Muscle of back (tissue), 11 donors: Measurements from ENCODE around the gene MYBPC2. TPM values are rescaled to one million over a fixed set of nuclear protein-coding genes. Genes with fewer than 3 reads are reported as not detected.

Experiments used
- DNase-seq, 3 donors: peaks; one replicate each; pipeline versions ENCODE4 v3.0.0 to v3.0.0-alpha.2; 2013
- polyA plus RNA-seq, 10 donors: library from polyadenylated mRNA; unstranded; fragments of 120-200 nt; gene quantifications; one replicate each; pipeline ENCODE4 v1.2.1, GENCODE V29; 2013; ENCODE audit not compliant: insufficient read length in 10 of 10

Gene MYBPC2
- polyA plus RNA-seq, 10 donors: 25.1 to 132 (median 42.4) TPM

DNA sequence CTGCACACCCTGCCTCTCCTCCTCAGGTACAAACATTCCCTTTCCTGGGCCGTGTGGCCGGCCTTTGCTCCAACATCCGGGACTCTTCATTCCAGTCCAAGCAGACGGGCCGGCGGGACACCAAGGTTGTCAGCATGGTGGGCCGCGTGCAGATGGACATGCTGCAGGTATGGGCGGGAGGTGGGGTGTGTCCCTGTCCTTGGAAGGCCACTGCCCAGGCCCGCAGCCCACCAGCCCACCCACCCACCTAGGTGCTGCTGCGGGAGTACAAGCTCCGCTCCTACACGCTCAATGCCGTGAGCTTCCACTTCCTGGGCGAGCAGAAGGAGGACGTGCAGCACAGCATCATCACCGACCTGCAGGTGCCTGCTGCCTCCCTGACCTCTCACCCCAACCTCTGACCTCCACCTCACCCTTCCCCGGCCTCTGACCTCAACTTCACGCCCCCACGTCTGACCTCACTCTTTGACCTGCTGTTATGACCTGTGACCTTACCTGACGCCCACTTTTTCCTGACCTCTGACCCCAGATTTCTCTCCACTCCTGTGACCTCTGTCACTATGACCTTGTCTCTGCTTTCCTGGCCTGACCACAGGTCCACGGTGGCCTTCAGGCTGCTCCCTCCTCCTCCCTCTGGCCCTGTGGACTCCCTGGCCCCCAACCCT is 26.4 kb upstream of the MYBPC2 start:
- no peak for DNase-seq

DNA sequence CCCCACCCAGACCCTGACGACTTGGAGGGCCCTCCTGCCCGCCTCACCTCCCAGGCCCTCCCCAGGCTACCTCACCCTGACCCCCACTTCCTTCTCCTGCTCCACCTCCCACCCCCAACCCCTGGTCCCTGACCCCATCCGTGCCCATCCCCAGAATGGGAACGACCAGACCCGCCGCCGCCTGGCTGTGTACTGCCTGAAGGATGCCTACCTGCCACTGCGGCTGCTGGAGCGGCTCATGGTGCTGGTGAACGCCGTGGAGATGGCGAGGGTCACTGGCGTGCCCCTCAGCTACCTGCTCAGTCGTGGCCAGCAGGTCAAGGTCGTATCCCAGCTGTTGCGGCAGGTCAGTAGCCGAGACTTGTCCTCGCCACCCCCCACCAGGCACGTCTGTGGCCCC is 25.9 kb upstream of the MYBPC2 start:
- no peak for DNase-seq

DNA sequence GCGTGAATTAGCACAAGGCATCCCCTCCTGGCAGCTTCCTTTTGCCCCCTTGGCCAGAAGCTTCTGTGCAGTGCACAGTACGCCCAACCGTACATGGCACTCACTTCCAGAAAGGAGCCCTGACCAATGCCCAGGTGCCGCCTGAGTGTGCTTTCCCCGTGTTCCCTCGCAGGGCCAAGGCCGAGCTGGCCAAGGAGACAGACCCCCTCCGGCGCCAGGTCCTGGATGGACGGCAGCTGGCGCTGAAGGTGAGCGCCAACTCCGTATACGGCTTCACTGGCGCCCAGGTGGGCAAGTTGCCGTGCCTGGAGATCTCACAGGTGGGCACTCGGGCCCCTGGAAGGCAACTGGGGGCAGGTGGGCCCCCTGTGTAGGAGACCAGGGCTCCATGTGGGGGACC is 23.3 kb upstream of the MYBPC2 start:
- no peak for DNase-seq

DNA sequence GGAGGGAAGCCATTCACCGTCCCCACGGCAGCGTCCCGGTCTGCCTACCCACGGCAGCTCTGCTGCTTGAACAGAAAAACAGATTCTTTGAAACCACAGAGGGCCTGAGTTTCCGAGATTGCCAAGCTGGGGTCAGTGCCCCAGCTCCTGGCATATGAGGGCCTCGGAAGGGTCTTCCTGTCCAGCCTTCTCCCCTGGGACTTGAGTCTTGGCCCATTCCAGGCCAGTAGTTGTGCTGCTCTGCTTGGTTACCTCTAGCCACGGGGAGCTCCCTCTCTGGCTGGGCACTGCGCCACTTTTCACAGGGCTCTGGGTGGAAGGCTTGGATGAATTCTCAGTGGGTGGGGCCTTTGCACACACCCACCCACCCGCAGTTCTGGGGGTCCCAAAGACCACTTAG is 22.6 kb upstream of the MYBPC2 start:
- DNase-seq: no peak

DNA sequence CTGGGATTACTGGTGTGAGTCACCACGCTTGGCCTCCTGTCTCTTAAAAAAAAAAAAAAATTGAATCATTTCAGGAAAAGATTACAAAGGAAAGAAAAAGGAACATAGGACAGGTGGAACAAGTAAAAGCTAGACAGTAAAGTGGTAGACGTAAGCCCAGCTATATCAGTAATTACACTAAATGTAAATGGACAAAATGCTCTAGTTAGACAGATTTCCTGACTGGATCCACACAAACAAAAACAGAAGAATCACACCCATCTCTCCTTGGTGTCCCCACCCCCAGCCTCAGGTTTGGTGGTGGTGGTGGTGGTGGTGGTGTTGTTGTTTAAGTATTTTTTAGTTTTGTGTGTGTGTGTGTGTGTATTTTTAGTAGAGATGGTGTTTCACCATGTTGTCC is 20.3 kb upstream of the MYBPC2 start:
- no peak for DNase-seq

DNA sequence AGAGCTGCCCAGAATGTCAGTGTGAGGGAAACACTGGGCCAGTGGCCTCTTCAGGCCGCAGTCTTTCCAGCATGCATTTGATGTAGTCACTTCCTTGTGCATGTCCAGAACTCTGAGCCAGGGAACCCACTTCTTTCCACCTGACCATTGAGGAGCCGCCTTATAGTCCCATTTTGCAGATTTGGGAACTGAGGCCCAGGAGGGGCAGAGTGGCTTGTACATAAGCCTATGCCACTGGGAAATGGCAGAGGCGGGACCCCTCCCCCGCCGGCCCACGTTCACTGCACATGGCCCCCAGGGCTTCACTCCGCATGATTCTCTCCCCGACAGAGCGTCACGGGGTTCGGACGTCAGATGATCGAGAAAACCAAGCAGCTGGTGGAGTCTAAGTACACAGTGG is 19.6 kb upstream of the MYBPC2 start:
- no peak for DNase-seq

DNA sequence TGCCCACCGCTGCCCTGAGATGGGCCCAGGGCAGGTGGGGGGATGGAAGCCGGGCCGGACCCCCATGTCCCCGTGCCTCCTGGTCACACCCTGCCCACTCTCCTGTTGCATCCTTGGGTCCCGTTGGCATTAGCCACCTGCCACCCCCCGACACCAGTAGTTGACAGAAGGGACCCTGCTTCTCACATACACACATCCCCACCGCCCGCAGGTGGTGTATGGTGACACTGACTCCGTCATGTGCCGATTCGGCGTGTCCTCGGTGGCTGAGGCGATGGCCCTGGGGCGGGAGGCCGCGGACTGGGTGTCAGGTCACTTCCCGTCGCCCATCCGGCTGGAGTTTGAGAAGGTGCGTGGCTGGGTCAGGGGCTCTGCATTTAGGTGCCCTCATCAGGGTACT is 19.2 kb upstream of the MYBPC2 start:
- no peak for DNase-seq

DNA sequence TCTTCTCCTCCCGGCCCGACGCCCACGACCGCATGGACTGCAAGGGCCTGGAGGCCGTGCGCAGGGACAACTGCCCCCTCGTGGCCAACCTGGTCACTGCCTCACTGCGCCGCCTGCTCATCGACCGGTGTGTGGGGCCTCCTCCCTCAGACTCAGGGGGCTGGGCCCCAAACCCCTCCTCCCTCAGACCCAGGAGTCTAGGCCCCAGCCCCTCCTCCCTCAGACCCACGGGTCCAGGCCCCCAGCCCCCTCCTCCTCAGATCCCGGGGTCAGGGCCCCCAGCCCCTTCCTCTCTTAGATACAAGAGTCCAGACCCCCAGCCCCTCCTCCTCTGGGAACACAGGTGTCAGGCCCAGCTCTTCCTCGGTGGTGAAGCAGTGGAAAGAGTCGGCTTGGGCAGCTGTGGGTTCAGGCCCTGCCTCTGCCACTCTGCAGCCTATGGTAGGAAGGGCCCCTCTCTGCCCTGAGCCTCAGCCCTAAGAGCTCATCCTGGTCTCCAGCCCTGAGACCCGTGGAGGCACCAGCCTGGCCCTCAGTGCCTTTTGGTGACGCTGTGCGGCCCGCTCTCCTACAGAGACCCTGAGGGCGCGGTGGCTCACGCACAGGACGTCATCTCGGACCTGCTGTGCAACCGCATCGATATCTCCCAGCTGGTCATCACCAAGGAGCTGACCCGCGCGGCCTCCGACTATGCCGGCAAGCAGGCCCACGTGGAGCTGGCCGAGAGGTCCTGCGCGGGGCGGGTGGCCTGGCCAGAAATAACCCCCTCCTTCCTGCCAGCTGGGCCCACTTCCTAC is 17.6 kb upstream of the MYBPC2 start:
- DNase-seq: peak; percentile 23 to 73 (median 60)

DNA sequence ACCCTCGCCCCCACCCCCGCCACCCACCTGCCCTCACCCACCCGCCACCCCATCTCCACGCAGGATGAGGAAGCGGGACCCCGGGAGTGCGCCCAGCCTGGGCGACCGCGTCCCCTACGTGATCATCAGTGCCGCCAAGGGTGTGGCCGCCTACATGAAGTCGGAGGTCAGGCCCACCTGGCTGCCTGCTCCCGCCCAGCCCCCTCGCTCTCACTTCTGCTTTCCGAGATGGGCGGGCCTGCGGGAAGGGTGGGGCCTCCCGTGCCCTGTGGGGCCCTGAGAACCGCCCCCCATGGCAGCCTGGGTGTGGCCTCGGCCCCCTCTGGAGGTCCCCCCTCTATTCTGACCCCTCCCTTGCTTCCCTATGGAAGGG is 17.0 kb upstream of the MYBPC2 start:
- no peak for DNase-seq

DNA sequence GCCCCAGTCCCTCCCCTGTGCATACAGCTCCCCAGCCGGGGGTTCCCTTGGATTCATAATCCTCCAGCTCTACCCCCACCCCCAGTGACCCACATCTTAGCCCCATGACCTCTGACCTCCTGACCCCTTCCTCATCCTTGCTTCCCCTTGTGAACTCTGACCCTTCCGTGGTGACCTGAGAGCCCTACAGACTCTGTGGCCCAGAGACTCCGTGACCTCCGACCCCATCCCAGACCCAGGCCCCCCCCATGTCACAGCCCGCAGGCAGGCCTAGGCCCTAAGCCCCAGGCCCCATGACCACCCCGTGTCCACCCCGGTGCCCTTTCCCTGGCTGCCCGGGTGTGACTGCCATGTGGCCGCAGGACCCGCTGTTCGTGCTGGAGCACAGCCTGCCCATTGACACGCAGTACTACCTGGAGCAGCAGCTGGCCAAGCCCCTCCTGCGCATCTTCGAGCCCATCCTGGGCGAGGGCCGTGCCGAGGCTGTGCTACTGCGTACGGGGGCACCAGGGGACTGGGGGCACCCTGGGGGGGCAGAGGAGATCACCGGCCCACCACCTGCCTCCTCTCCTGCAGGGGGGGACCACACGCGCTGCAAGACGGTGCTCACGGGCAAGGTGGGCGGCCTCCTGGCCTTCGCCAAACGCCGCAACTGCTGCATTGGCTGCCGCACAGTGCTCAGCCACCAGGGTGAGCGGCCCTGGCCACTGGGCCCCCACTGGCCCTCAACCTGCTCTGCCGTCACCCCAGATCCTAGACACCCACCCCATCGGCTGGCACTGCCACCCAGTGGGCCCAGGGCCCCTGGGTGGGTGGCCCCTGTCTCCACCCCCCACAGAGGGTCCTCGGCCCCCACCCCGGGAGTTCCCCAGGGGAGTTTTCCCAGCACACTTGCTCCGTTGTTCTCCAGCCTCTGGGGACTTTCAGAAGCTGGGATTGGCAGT is 16.4 kb upstream of the MYBPC2 start:
- DNase-seq: no peak

DNA sequence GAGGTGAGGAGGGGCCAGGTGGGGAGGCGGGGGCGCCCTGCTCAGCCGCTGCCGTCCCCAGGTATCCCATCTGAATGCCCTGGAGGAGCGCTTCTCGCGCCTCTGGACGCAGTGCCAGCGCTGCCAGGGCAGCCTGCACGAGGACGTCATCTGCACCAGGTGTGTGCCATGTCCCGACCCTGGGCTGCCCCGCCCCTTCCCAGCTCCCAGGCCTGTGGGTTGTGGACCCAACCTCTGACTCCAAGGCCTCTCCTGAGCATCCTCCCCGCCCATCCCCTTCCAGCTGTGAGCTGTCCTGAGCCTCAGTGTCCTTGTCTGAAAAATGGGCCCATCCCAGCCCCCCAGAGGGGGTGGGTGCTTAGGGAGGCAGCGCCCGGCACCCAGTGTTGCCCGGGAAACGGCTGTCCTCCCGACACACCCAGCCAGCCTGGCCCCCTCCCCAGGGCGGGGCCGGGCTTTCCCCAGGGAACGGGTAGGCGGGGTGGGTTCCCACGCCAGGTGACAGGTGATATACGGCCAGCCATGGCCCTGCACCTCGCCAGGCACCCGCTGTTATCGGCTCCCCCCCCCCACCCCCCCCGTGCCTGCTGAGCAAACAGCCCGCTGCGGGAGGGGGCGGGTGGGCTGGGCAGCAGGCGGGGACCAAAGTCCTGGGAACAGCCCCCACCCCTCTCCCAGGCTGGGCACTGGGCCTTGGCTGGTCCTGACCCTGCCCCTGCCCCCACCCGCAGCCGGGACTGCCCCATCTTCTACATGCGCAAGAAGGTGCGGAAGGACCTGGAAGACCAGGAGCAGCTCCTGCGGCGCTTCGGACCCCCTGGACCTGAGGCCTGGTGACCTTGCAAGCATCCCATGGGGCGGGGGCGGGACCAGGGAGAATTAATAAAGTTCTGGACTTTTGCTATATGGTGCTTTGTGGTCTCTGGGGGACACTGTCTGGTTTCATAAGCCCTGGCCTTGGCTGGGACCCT is 15.3 kb upstream of the MYBPC2 start:
- no peak for DNase-seq

DNA sequence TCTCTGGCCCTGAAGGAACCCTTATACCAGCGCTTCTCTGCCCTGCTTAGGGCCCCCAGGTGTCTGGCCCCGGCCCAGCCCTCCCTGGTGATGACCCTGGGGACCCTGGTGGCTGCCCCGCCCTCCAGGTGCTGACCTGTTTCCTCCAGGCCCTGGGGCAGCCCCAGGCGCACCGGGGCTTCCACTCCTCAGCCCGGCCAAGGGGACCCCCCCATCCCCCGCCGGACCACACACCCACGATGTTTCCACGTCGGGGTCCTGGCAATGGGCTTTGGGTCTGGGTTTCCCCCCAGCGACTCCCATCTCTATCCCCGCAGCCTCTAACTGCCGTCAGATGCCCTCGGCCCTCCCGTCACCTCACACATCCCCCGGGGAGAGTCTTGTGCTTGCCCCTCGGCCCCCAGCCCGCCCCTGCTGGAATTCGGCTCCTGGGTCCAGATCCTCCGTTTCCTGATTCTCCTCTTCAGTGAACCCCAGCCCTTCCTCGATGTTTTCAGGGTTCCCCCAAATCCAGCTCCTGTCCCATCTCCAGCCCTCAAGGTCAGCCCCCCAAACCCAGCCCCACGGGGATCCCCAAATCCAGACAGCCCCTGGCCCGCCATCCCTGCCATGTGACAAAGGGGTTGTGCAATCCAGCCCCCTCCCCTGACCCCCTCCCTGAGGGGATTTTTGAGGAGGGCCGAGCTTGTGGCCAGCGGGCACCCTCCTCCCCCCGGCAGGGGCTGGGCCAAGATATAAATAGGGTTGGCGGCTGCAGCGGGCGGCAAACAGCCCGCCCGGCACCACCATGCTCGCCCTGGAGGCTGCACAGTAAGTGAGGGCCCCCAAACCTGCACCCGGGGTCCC is 14.3 kb upstream of the MYBPC2 start, which contains the start of gene SPIB:
TSS of gene SPIB (plus strand) at position 763 of the 846 bp plus-strand sequence. CDS start at position 788, 25 bp downstream.
- DNase-seq: no peak

DNA sequence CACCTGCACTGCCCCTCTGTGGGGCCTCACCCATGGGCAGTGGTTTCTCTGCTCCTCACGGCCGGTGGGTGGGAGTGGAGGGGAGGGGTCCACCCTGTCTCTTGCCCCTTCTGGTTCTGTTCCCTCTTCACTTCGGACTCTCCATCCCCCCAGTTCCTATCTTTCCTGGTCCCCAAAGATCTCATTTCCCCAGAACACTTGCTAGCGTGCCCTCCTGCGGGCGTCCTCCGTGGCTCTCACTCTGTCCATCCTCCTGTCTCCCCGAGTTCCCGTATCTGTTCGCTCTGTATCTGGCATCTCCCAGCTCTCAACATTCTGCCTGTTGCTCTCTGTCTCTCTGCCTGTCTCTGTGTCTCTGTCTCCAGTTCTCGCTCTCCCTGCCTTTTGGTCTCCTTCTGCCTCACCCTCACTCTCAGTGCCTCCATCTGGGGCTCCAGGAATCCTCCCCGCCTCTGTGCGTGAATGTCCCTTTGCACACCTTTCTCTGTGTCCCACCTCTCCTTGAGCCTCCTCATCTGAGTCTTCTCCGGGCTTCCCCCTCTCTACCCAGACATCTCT is 13.6 kb upstream of the MYBPC2 start:
- DNase-seq: no peak

DNA sequence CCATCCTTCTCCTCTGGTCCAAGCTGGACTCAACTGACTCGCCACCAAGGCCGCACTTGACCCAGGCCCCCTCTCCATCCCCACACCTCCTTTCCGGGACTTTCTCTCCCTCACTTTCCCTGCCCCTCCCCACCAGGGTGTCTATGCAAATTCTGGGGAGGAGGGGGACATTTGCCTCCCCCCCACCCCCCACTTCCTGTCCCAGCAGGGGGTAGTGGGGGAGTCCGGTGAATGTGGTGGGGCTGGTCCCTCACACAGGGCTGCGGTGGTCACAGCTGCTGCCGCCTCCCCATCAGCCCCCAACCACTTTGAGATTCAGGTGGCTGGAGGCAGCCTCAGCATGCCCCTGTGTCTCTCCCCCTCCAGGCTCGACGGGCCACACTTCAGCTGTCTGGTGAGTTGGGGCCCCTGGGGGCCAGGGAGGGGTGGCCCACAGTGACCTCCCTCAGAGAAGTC is 13.1 kb upstream of the MYBPC2 start:
- DNase-seq: no peak

DNA sequence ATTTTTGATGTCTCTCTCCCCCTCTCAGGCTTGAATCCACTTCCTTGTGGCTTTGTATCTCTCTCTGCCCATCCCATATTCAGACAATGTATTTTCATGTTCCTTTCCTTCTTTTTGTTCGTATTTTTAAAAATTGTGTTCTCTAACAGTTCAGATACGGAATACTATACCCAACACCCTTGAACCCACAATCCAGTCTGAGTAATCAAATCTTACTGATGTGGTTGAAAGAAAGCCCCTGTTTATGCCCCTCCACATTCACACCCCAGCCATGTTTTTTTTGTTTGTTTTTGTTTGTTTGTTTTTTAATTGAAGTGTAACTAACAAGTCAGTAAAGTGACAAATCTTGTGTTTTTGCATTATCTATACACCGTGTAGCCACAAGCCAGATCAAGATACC is 12.6 kb upstream of the MYBPC2 start:
- DNase-seq: no peak

DNA sequence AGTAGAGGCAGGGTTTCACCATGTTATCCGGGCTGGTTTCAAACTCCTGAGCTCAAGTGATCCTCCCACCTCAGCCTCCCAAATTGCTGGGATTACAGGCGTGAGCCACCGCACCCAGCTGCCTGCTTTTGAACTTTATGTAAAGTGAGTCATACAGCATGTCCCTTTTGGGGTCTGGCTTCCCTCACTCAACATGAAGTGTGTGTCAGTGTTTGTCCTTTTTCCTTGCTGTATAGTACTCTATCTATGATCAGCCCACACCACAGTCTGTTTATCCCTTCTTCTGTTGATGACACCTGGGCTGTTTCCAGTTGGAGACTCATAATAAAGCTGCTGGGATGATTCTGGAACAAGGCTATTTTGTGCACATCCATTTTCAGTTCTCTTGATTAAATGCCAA is 11.9 kb upstream of the MYBPC2 start:
- no peak for DNase-seq

DNA sequence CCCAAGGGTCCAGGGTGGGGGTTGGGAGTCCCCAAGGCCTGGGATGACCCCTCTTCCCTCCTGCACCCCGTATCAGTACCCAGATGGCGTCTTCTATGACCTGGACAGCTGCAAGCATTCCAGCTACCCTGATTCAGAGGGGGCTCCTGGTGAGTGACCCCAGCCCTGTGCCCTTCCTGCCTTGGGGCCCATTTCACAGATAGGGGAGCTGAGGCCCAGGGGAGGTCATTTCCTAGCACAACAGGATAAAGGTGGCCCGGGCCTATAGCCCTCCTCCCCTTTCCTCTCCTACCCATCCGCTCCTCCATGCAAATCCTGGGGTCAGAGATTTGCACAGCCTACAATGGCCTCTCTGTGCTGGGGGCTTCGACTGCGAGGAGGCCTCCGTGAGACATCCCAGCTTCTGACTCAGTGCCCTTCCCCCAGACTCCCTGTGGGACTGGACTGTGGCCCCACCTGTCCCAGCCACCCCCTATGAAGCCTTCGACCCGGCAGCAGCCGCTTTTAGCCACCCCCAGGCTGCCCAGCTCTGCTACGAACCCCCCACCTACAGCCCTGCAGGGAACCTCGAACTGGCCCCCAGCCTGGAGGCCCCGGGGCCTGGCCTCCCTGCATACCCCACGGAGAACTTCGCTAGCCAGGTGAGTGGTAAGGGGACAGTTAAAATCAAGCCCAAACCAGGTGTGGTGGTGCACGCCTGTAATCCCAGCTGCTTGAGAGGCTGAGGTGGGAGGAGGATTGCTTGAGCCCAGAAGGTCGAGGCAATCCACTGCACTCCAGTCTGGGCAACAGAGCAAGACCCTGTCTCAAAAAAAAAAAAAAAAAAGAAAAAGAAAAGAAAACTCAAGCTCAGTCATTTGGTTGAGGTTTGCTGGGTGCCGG is 10.1 kb upstream of the MYBPC2 start:
- DNase-seq: no peak

DNA sequence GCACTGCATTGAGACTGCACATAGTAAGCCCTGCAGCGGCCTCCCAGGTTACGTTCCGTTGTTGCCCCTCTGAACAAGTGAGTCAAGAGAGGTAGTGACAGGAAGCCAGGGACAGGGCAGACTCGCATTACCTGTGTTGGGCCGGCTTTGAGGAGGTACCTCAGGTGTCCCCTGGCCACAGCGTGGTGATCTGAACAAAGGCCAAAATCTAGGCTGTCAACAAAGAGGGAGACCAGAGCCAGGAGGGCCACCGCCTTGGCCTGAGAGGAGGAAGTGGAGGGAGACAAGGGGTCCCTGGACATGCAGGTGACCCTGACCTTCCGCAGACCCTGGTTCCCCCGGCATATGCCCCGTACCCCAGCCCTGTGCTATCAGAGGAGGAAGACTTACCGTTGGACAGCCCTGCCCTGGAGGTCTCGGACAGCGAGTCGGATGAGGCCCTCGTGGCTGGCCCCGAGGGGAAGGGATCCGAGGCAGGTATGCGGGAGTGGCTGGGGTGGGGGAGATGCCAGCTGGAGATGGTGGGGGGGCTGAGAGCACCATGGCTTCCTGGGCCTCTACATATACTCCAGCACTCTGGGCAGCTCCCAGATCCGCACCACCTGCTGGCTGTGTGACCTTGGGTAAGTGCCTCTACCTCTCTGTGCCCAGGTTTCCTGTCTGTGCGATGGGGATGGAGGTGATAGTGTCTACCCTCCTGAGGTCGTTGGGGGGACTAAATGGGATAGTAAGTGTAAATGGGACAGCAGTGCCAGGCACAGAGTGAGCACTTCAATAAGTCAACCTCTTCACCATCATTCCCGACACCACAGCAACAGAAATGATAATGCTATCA is 9.2 kb upstream of the MYBPC2 start:
- no peak for DNase-seq
